PFSK-1 (cell line): ENCODE data around the gene NHLRC2.

Experiments
- POLR2AphosphoS5 ChIP-seq: IDR thresholded peaks from 2 replicates; pipeline ENCODE4 v1.6.1; 2012; ENCODE audit warnings: low read depth, mild to moderate bottlenecking, control low read depth, low read length, moderate library complexity
- TAF1 ChIP-seq: IDR thresholded peaks from 2 replicates; pipeline ENCODE4 v1.6.1; 2012; ENCODE audit warnings: low read length, control low read depth, borderline replicate concordance; ENCODE audit not compliant: insufficient read depth
- TF ChIP-seq, protein P1 (sequence below), 2 experiments: IDR thresholded peaks; 2 replicates each; pipeline versions ENCODE4 v1.6.1 to v1.8.0; 2011 to 2012; ENCODE audit warnings: low read depth in 2 of 2, low read length in 2 of 2, control low read depth in 1 of 2, inconsistent platforms in 1 of 2, mild to moderate bottlenecking in 1 of 2, moderate library complexity in 1 of 2; ENCODE audit not compliant: insufficient read depth in 1 of 2

DNA sequence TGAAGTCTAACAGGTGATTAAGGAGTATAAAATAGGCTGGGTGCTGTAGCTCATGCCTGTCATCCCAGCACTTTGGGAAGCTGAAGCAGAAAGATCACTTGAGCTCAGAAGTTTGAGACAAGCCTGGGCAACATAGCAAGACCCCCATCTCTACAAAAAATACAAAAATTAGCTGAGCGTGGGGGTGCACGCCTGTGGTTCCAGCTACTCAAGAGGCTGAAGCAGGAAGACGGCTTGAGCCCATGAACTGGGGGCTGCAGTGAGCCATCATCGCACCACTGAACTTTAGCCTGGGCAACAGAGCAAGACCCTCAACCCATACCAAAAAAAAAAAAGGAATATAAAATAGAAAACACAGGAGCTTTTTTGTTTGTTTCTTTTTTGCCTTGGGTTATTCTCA is 48.0 kb upstream of the NHLRC2 start:
- TF ChIP-seq, protein P1, sequence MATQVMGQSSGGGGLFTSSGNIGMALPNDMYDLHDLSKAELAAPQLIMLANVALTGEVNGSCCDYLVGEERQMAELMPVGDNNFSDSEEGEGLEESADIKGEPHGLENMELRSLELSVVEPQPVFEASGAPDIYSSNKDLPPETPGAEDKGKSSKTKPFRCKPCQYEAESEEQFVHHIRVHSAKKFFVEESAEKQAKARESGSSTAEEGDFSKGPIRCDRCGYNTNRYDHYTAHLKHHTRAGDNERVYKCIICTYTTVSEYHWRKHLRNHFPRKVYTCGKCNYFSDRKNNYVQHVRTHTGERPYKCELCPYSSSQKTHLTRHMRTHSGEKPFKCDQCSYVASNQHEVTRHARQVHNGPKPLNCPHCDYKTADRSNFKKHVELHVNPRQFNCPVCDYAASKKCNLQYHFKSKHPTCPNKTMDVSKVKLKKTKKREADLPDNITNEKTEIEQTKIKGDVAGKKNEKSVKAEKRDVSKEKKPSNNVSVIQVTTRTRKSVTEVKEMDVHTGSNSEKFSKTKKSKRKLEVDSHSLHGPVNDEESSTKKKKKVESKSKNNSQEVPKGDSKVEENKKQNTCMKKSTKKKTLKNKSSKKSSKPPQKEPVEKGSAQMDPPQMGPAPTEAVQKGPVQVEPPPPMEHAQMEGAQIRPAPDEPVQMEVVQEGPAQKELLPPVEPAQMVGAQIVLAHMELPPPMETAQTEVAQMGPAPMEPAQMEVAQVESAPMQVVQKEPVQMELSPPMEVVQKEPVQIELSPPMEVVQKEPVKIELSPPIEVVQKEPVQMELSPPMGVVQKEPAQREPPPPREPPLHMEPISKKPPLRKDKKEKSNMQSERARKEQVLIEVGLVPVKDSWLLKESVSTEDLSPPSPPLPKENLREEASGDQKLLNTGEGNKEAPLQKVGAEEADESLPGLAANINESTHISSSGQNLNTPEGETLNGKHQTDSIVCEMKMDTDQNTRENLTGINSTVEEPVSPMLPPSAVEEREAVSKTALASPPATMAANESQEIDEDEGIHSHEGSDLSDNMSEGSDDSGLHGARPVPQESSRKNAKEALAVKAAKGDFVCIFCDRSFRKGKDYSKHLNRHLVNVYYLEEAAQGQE (IDR thresholded peaks at IDR 0.05; ENCODE audit: insufficient read depth in 1 of 2, low read depth in 2 of 2, low read length in 2 of 2) = no peak
- TF ChIP-seq POLR2AphosphoS5 (no peak), TAF1 (no peak)
